ENCODE measurements around the gene HAPSTR1.

The HAPSTR1 gene

GRCh38 chr16:9123871-9124270, 32.4 kb downstream of the HAPSTR1 start:
- Histone ChIP-seq H3K18ac (ENCODE audit: low read depth in 1 of 2, low read length in 2 of 2) (no peak overlapping the region), H3K9me3 (ENCODE audit: control insufficient read depth, low read length) (no peaks in the 10 kb centered on the region), H3K27me3 (ENCODE audit: control insufficient read depth in 1 of 2, insufficient read depth in 1 of 2, low read length in 2 of 2) (no peaks in the 10 kb centered on the region), H2BK15ac (ENCODE audit: low read depth, poor library complexity, severe bottlenecking) (no peak overlapping the region), H4K91ac (ENCODE audit: low read length) (no peak overlapping the region), H2BK5ac (ENCODE audit: low read depth, low read length, poor library complexity, severe bottlenecking) (no peak overlapping the region), H3K4ac (ENCODE audit: low read depth in 1 of 2, low read length in 2 of 2) (no peak overlapping the region), H3K27ac (ENCODE audit: low read length, poor library complexity, severe bottlenecking) (no peak overlapping the region), H3K4me2 (ENCODE audit: low read length, poor library complexity, severe bottlenecking) (no peak overlapping the region), H4K8ac (ENCODE audit: low read length) (no peak overlapping the region), H3K14ac (ENCODE audit: low read length in 2 of 2) (no peak overlapping the region), H3K4me1 (ENCODE audit: control insufficient read depth, insufficient read depth, low read depth, low read length) (peaks cover 23% of the 10 kb centered on the region), H2BK12ac (ENCODE audit: low read length in 2 of 2) (no peak overlapping the region), H3K4me3 (ENCODE audit: insufficient read depth in 1 of 2, low read depth in 1 of 2, low read length in 2 of 2) (no peak overlapping the region), H2AK5ac (ENCODE audit: low read length, severe bottlenecking) (no peak overlapping the region), H2AFZ (ENCODE audit: low read depth, low read length) (no peak overlapping the region), H3K23ac (ENCODE audit: low read length in 2 of 2) (no peak overlapping the region), H3K9ac (ENCODE audit: low read length) (no peak overlapping the region), H2BK120ac (ENCODE audit: low read depth, low read length) (no peak overlapping the region), H3K36me3 (ENCODE audit: control insufficient read depth in 1 of 2, insufficient read depth in 2 of 2, low read depth in 1 of 2, low read length in 2 of 2) (peaks cover 36 to 54% of the 10 kb centered on the region in 2 experiments), H3K79me1 (replicated peaks; ENCODE audit: low read length, poor library complexity, severe bottlenecking) (peaks cover 24% of the 10 kb centered on the region)
- WGBS = 93% methylated on average over 5 of the region's 5 CpGs
- DNase-seq = no peak

- Histone ChIP-seq H3K18ac (ENCODE audit: low read depth in 1 of 2, low read length in 2 of 2) (no peak overlapping the region), H3K4me1 (ENCODE audit: control insufficient read depth, insufficient read depth, low read depth, low read length) (peaks cover 23% of the 10 kb centered on the region), H3K23ac (ENCODE audit: low read length in 2 of 2) (no peak overlapping the region), H2AFZ (ENCODE audit: low read depth, low read length) (no peak overlapping the region), H4K8ac (ENCODE audit: low read length) (no peak overlapping the region), H2BK15ac (ENCODE audit: low read depth, poor library complexity, severe bottlenecking) (no peak overlapping the region), H4K91ac (ENCODE audit: low read length) (no peak overlapping the region), H3K9me3 (ENCODE audit: control insufficient read depth, low read length) (no peaks in the 10 kb centered on the region), H2BK5ac (ENCODE audit: low read depth, low read length, poor library complexity, severe bottlenecking) (no peak overlapping the region), H3K4ac (ENCODE audit: low read depth in 1 of 2, low read length in 2 of 2) (no peak overlapping the region), H2BK120ac (ENCODE audit: low read depth, low read length) (no peak overlapping the region), H3K4me2 (ENCODE audit: low read length, poor library complexity, severe bottlenecking) (no peak overlapping the region), H3K27me3 (ENCODE audit: control insufficient read depth in 1 of 2, insufficient read depth in 1 of 2, low read length in 2 of 2) (no peaks in the 10 kb centered on the region), H3K9ac (ENCODE audit: low read length) (no peak overlapping the region), H3K27ac (ENCODE audit: low read length, poor library complexity, severe bottlenecking) (no peak overlapping the region), H3K36me3 (ENCODE audit: control insufficient read depth in 1 of 2, insufficient read depth in 2 of 2, low read depth in 1 of 2, low read length in 2 of 2) (peaks cover 36 to 49% of the 10 kb centered on the region in 2 experiments), H2AK5ac (ENCODE audit: low read length, severe bottlenecking) (no peak overlapping the region), H3K14ac (ENCODE audit: low read length in 2 of 2) (no peak overlapping the region), H2BK12ac (ENCODE audit: low read length in 2 of 2) (no peak overlapping the region), H3K79me1 (replicated peaks; ENCODE audit: low read length, poor library complexity, severe bottlenecking) (peaks cover 24% of the 10 kb centered on the region), H3K4me3 (ENCODE audit: insufficient read depth in 1 of 2, low read depth in 1 of 2, low read length in 2 of 2) (no peak overlapping the region)
- DNase-seq = no peak
- WGBS = 98% methylated on average over 7 of the region's 7 CpGs
These were observed 33.0 kb downstream of the HAPSTR1 start for GRCh38 chr16:9124444-9124843.

- no peak overlapping the region for H3K4me3 ChIP-seq (ENCODE audit: insufficient read depth in 1 of 2, low read depth in 1 of 2, low read length in 2 of 2)
- no peak overlapping the region for H3K4me2 ChIP-seq (ENCODE audit: low read length, poor library complexity, severe bottlenecking)
- no peak overlapping the region for H3K4ac ChIP-seq (ENCODE audit: low read depth in 1 of 2, low read length in 2 of 2)
- peak overlapping the region; percentile 15 for H4K8ac ChIP-seq (ENCODE audit: low read length)
- no peaks in the 10 kb centered on the region for H3K27me3 ChIP-seq (ENCODE audit: control insufficient read depth in 1 of 2, insufficient read depth in 1 of 2, low read length in 2 of 2)
- peaks cover 23% of the 10 kb centered on the region for H3K4me1 ChIP-seq (ENCODE audit: control insufficient read depth, insufficient read depth, low read depth, low read length)
- H2BK120ac ChIP-seq (ENCODE audit: low read depth, low read length) = no peak overlapping the region
- H3K27ac ChIP-seq (ENCODE audit: low read length, poor library complexity, severe bottlenecking) = no peak overlapping the region
- no peak overlapping the region for H3K14ac ChIP-seq (ENCODE audit: low read length in 2 of 2)
- H2AFZ ChIP-seq (ENCODE audit: low read depth, low read length) = no peak overlapping the region
- H2BK15ac ChIP-seq (ENCODE audit: low read depth, poor library complexity, severe bottlenecking) = no peak overlapping the region
- H3K36me3 ChIP-seq (ENCODE audit: control insufficient read depth in 1 of 2, insufficient read depth in 2 of 2, low read depth in 1 of 2, low read length in 2 of 2) = peaks cover 36 to 49% of the 10 kb centered on the region in 2 experiments
- no peak overlapping the region for H3K23ac ChIP-seq (ENCODE audit: low read length in 2 of 2)
- H3K18ac ChIP-seq (ENCODE audit: low read depth in 1 of 2, low read length in 2 of 2) = peak overlapping the region in 1 of 2 experiments; percentile 11
- no peak overlapping the region for H2BK12ac ChIP-seq (ENCODE audit: low read length in 2 of 2)
- no peak overlapping the region for H4K91ac ChIP-seq (ENCODE audit: low read length)
- H3K9ac ChIP-seq (ENCODE audit: low read length) = no peak overlapping the region
- H2BK5ac ChIP-seq (ENCODE audit: low read depth, low read length, poor library complexity, severe bottlenecking) = no peak overlapping the region
- WGBS = 87% methylated on average over 12 of the region's 12 CpGs
- no peaks in the 10 kb centered on the region for H3K9me3 ChIP-seq (ENCODE audit: control insufficient read depth, low read length)
- H2AK5ac ChIP-seq (ENCODE audit: low read length, severe bottlenecking) = no peak overlapping the region
- DNase-seq = no peak
- peaks cover 26% of the 10 kb centered on the region for H3K79me1 ChIP-seq (replicated peaks; ENCODE audit: low read length, poor library complexity, severe bottlenecking)
These were observed 33.6 kb downstream of the HAPSTR1 start for GRCh38 chr16:9124908-9125584.

- peak overlapping the region; percentile 15 for H4K8ac ChIP-seq (ENCODE audit: low read length)
- H3K79me1 ChIP-seq (replicated peaks; ENCODE audit: low read length, poor library complexity, severe bottlenecking) = peaks cover 27% of the 10 kb centered on the region
- H2AFZ ChIP-seq (ENCODE audit: low read depth, low read length) = no peak overlapping the region
- no peak overlapping the region for H2BK15ac ChIP-seq (ENCODE audit: low read depth, poor library complexity, severe bottlenecking)
- H3K36me3 ChIP-seq (ENCODE audit: control insufficient read depth in 1 of 2, insufficient read depth in 2 of 2, low read depth in 1 of 2, low read length in 2 of 2) = peaks cover 34 to 49% of the 10 kb centered on the region in 2 experiments
- 89% methylated on average over 17 of the region's 17 CpGs for WGBS
- H3K4me2 ChIP-seq (ENCODE audit: low read length, poor library complexity, severe bottlenecking) = no peak overlapping the region
- H2AK5ac ChIP-seq (ENCODE audit: low read length, severe bottlenecking) = no peak overlapping the region
- no peak overlapping the region for H3K27ac ChIP-seq (ENCODE audit: low read length, poor library complexity, severe bottlenecking)
- H2BK12ac ChIP-seq (ENCODE audit: low read length in 2 of 2) = no peak overlapping the region
- peak; percentile 54 for DNase-seq
- no peak overlapping the region for H3K9ac ChIP-seq (ENCODE audit: low read length)
- no peak overlapping the region for H3K23ac ChIP-seq (ENCODE audit: low read length in 2 of 2)
- no peak overlapping the region for H2BK120ac ChIP-seq (ENCODE audit: low read depth, low read length)
- no peak overlapping the region for H3K4ac ChIP-seq (ENCODE audit: low read depth in 1 of 2, low read length in 2 of 2)
- peak overlapping the region in 1 of 2 experiments; percentile 21 for H3K14ac ChIP-seq (ENCODE audit: low read length in 2 of 2)
- peaks cover 23% of the 10 kb centered on the region for H3K4me1 ChIP-seq (ENCODE audit: control insufficient read depth, insufficient read depth, low read depth, low read length)
- no peak overlapping the region for H2BK5ac ChIP-seq (ENCODE audit: low read depth, low read length, poor library complexity, severe bottlenecking)
- no peaks in the 10 kb centered on the region for H3K27me3 ChIP-seq (ENCODE audit: control insufficient read depth in 1 of 2, insufficient read depth in 1 of 2, low read length in 2 of 2)
- H3K9me3 ChIP-seq (ENCODE audit: control insufficient read depth, low read length) = no peaks in the 10 kb centered on the region
- H3K18ac ChIP-seq (ENCODE audit: low read depth in 1 of 2, low read length in 2 of 2) = peak overlapping the region in 1 of 2 experiments; percentile 11
- H3K4me3 ChIP-seq (ENCODE audit: insufficient read depth in 1 of 2, low read depth in 1 of 2, low read length in 2 of 2) = no peak overlapping the region
- peak overlapping the region; percentile 21 for H4K91ac ChIP-seq (ENCODE audit: low read length)
These were observed 34.4 kb downstream of the HAPSTR1 start for GRCh38 chr16:9125658-9126505.
